Activated T-helper 9 cell treated with anti-CD3 and anti-CD28 coated beads, Interleukin-2, amount 50 U/mL, for 16 hours (primary cell): ENCODE measurements around the gene WWTR1.

Experiments
- DNase-seq: peaks from one replicate; pipeline ENCODE4 v3.0.0-alpha.2; 2020; ENCODE audit warnings: low read depth

The WWTR1 gene

GRCh38 chr3:149657926-149658743 is at the start of gene WWTR1:
WWTR1 (minus strand) TSS chr3:149658025; CDS start chr3:149657306, 719 bp downstream.
- no peak for DNase-seq

GRCh38 chr3:149706905-149707304 is 49.1 kb upstream of the WWTR1 start:
- no peak for DNase-seq

- DNase-seq = no peak
Measured at GRCh38 chr3:149705416-149705815, 47.6 kb upstream of the WWTR1 start.

DNA sequence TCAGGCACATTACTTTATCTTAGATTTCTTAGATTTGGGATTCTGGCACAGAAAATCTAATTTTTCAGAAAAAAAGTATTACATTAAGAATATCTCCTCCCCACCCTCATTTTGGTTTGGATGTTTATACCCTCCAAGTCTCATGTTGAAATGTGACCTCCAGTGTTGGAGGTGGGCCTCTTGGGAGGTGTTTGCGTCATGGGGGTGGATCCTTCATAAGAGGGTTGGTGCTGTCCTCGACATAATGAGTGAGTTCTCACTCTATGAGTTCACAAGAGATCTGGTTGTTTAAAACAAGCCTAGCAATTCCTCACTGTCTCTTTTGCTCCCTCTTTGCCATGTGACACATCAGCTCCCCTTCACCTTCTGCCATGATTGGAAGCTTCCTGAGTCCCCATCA is 45.6 kb upstream of the WWTR1 start:
- no peak for DNase-seq

GRCh38 chr3:149702691-149703441 is 45.0 kb upstream of the WWTR1 start:
- DNase-seq = no peak

- no peak for DNase-seq
Measured at GRCh38 chr3:149701977-149702350, 44.1 kb upstream of the WWTR1 start.

DNA sequence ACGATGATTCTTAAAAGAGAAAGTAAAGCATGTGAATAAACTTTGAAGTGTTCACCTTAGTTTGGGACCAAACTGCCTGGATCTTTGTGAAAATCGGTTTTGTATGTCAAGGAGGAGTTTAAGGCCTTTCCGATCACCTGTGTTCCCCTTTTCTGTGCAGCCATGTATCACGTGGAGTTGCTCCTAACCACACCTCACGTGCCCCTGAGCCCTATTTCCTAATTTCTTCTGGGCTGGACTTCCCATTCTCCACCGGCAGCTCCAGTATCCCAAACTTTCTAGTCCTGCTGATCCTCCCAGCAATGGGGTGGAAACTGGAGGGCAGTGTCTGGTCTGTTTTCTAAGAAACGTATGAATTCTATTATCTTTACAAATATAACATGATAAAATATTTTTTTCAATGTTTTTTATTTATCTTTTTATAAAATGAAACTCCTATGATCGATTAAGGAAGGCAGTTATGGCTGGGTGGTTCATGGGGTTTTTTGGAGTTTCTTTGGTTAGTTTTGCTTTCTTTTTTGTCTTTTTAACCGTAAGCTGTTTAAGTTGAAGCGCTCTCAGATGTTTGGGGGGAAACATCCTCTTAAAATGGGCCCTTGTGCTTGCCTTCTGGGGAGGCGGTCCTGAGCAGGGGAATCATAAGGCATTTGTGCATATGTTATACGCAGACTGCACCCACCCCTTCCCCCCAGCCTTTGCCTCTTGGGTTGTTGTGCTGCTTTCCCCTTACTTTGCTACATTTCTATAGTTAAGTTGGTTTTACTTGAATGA is 43.6 kb upstream of the WWTR1 start:
- no peak for DNase-seq

GRCh38 chr3:149688122-149688757 is 30.4 kb upstream of the WWTR1 start:
- no peak for DNase-seq

GRCh38 chr3:149686996-149687395 is 29.2 kb upstream of the WWTR1 start:
- DNase-seq = no peak

- DNase-seq = no peak
Measured at GRCh38 chr3:149678351-149678950, 20.6 kb upstream of the WWTR1 start.

DNA sequence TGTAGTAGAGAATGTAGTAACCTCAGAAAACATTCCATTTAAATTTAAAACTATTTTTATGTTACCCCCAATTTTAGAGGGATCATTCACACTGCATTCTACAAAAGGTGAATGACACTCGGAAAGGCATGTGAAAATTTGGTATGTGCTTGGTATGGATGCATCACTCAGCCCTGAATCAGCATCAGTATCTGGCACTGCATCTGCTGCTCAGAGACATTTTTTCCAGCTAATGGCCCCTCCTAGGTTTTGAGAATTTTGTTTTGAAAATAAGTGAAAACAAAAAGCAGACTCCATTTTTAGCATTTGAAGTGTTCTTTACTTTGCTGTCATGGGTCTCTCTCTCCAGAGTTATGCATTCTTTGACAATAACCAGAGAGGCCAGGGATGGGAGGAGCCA is 15.6 kb upstream of the WWTR1 start:
- DNase-seq = no peak

- no peak for DNase-seq
Measured at GRCh38 chr3:149670742-149671492, 13.1 kb upstream of the WWTR1 start.

GRCh38 chr3:149667576-149667975 is 9.8 kb upstream of the WWTR1 start:
- no peak for DNase-seq

- no peak for DNase-seq
Measured at GRCh38 chr3:149663966-149664365, 6.1 kb upstream of the WWTR1 start.

- DNase-seq = no peak
Measured at GRCh38 chr3:149662240-149662887, 4.5 kb upstream of the WWTR1 start.

DNA sequence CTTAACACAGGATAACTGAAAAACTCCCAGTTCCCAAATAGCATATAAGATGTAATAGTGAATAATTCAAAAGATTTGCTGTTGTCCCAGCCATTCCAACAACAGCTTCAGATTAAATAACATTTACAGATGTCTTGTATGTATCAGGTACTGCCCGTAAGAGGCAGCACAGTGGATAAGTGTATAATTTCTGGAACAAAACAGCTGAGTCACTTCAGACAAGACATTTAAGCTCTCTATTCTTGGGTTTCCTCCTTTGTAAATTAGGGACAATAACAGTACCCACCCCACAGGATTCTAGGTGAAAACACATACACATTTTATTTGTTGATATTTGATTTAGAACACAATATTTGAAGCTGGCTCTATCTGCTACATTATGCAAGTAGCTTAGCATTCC is 2.6 kb upstream of the WWTR1 start:
- no peak for DNase-seq

- DNase-seq = no peak
Measured at GRCh38 chr3:149658744-149659497, 1.1 kb upstream of the WWTR1 start.

DNA sequence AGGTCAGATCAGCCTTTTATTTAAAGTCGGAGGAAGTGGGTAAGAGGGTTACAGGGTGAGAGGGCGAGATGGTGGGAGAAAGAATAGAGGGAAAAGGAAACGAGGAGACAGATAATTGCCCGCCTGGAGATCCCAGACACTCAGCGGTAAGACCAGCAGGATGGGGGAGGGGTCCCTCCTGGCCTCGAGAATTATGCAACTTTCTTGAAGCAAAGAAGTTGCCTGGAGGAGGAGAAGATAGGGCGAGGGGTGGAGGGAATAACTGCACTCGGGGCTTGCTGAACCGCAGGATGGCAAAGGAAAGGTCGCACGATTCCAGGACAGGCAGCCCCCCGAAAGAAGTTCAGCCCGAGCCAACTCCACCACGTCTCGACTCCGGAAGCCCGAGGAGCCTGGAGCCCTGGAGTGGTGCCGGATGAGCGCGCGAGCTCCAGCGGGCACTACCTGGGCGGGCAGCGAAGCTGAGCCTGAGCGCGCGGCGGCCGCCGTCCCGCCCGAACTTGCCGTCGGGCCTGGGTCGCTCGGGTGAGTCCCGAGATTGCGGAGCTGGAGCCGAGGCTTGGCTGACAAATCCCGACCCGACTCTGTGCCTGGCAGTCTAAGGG is 402 bp downstream of the WWTR1 start:
- no peak for DNase-seq

DNA sequence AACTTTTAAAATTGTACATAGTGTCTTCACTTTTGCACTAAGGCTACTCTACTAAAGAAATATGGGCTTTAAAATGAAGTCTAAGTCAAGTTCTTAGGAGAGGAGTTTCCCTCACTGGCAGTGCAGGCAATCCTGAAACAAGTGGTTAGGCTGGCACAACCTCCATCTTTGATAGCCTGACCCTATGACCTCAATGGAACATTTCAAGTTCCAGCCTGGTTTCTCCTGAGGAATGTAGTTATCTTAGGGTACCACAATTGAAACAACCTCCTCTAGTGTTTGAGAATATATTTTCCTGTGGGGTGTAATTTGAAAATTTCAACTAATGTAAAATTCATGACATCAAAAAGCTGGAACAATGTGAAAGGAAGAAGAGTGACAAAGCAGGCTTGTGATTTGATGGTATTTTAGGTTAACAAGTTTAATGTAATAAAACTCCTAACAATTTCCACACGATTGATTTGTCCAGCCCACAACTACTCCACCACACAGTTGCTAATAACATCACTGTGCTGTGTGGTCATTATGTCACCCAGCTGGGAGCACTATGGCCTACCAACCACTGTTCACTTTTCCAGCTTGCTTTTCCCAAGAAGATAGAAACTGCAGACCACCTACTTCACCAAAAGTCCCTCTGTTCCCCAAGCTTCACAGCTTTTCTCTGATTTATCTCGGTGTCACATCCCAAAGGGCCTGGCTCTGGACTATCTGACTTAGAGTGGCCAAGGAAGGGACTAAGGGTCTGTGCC is 1.8 kb downstream of the WWTR1 start:
- DNase-seq = no peak
